ENCODE measurements around the gene SLC38A10. TPM values are rescaled to one million over a fixed set of nuclear protein-coding genes. Genes with fewer than 3 reads are reported as not detected.

SLC38A10 gene
- total RNA-seq, 1 experiment from 2014 or later, result 121 TPM

DNA sequence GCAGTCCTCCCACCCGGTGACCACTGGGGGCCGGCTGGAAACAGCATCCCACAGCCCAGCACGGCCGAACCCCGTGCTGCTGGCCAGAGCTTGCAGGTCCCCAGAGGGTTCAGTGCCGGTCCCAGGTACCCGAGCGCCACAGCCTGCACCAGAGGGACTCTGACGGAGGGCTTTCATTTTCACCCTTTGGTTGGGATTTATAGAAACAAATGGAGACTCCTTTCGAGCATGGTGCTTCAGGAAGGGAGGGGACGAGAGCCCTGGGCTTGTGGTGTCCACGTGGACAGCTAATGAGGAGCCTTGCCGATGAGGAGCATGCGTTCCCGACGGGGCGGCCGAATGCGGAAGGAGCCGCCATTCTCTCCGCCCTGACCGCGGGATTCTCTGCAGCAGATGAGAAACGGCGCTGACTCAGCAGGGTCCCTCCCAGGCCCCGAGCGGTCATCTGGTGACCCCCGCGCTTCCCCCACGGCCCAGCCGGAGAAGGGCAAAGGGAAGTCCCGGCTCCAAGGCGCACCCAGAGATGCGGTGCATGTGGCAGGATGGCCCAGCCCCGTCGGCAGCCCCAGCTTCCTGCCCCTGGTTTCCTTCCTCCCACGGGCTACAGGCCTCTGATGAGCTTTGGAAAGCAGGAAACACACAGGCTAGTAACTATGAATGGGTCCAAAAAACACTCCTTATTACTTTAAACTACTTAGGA, 9.8 kb downstream of the SLC38A10 start:
- CTCF ChIA-PET, result no interaction called here
- intact Hi-C loops (cut with micrococcal nuclease; ENCODE audit: unreplicated experiment), result no loop called here
- Mint-ChIP-seq H3K4me1 (ENCODE audit: low read depth, unreplicated experiment) (no peaks in the 10 kb centered on the region), H3K4me3 (ENCODE audit: low read depth, unreplicated experiment) (no peak overlapping the region), H3K9me3 (ENCODE audit: low read depth, unreplicated experiment) (no peaks in the 10 kb centered on the region), H3K27me3 (ENCODE audit: unreplicated experiment) (no peaks in the 10 kb centered on the region), H3K36me3 (ENCODE audit: insufficient read depth, unreplicated experiment) (peaks cover 33% of the 10 kb centered on the region), H3K27ac (ENCODE audit: unreplicated experiment) (no peak overlapping the region)
- no TSS peak for BruUV-seq (replicated peaks)
- no peak for DNase-seq
- TF ChIP-seq, protein P1, sequence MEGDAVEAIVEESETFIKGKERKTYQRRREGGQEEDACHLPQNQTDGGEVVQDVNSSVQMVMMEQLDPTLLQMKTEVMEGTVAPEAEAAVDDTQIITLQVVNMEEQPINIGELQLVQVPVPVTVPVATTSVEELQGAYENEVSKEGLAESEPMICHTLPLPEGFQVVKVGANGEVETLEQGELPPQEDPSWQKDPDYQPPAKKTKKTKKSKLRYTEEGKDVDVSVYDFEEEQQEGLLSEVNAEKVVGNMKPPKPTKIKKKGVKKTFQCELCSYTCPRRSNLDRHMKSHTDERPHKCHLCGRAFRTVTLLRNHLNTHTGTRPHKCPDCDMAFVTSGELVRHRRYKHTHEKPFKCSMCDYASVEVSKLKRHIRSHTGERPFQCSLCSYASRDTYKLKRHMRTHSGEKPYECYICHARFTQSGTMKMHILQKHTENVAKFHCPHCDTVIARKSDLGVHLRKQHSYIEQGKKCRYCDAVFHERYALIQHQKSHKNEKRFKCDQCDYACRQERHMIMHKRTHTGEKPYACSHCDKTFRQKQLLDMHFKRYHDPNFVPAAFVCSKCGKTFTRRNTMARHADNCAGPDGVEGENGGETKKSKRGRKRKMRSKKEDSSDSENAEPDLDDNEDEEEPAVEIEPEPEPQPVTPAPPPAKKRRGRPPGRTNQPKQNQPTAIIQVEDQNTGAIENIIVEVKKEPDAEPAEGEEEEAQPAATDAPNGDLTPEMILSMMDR (IDR thresholded peaks at IDR 0.05; ENCODE audit: unreplicated experiment), result no peak

DNA sequence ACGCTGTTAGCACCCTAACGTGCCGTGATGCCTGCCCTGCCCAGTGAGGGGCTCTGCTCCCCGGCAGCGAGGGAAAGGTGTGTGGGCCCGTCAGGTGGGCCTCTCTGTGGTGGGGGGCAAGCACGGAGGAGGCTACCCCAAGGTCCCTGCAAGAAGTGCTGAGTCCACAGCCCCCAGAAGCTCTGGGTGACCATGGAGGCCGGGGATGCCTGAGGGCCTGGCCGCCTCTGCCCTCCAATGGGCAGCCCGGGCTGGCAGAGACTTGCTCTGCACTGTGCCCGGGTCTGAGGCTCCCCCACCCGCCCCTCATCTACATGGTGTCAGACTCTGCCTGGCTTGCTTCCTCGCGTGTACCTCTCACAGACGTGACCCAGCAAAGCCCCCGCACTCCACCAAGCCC, 12.2 kb downstream of the SLC38A10 start:
- H3K4me3 Mint-ChIP-seq (ENCODE audit: low read depth, unreplicated experiment), result no peak overlapping the region
- TF ChIP-seq, protein P1 (IDR thresholded peaks at IDR 0.05; ENCODE audit: unreplicated experiment), result no peak
- no peaks in the 10 kb centered on the region for H3K9me3 Mint-ChIP-seq (ENCODE audit: low read depth, unreplicated experiment)
- intact Hi-C loops (cut with micrococcal nuclease; ENCODE audit: unreplicated experiment), result no loop called here
- DNase-seq, result no peak
- no TSS peak for BruUV-seq (replicated peaks)
- H3K27me3 Mint-ChIP-seq (ENCODE audit: unreplicated experiment), result no peaks in the 10 kb centered on the region
- H3K36me3 Mint-ChIP-seq (ENCODE audit: insufficient read depth, unreplicated experiment), result peaks cover 41% of the 10 kb centered on the region
- H3K27ac Mint-ChIP-seq (ENCODE audit: unreplicated experiment), result no peak overlapping the region
- no peaks in the 10 kb centered on the region for H3K4me1 Mint-ChIP-seq (ENCODE audit: low read depth, unreplicated experiment)
- CTCF ChIA-PET, result no interaction called here

DNA sequence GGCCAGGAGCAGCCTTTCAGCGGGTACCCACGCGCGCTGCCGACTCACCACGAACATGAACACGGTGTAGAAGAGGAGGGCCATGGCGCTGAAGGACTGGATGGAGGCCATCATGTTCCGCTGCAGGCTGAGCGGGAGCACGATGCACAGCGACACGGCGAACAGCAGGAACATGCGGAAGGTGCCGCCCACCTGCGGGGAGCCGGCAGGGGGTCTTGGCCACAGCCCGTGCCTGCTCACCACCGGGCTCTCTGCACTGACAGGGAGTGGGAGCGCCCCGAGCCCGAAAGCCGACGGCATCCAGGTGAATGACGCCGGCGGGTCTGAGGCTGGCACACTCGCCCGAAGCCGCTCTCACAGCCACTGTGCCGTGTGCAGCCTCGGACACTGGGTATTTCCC, 13.0 kb downstream of the SLC38A10 start:
- TF ChIP-seq, protein P1 (IDR thresholded peaks at IDR 0.05; ENCODE audit: unreplicated experiment), result no peak
- intact Hi-C loops (cut with micrococcal nuclease; ENCODE audit: unreplicated experiment), result no loop called here
- Mint-ChIP-seq H3K4me1 (ENCODE audit: low read depth, unreplicated experiment) (no peaks in the 10 kb centered on the region), H3K27me3 (ENCODE audit: unreplicated experiment) (no peaks in the 10 kb centered on the region), H3K36me3 (ENCODE audit: insufficient read depth, unreplicated experiment) (peaks cover 46% of the 10 kb centered on the region), H3K4me3 (ENCODE audit: low read depth, unreplicated experiment) (no peak overlapping the region), H3K9me3 (ENCODE audit: low read depth, unreplicated experiment) (no peaks in the 10 kb centered on the region), H3K27ac (ENCODE audit: unreplicated experiment) (no peak overlapping the region)
- CTCF ChIA-PET, result no interaction called here
- no peak for DNase-seq
- no TSS peak for BruUV-seq (replicated peaks)

DNA sequence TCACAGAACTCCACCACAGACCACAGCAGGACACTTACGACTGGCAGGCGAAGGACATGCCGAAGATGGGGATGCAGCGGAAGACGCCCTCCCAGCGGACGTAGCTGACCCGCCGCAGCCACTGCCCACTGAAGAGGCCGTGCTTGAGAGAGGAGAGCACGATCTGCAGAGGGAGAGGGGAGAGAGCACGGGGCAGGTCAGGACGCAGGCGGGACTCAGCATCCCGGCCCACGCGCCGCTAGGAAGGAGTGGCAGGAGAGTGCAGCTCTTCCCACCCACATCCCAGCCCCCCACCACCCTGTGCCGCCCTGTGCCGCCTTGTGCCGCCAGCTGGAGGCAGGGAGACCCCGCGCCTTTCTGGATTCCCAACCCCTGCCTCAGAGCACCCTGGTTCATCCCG, 14.5 kb downstream of the SLC38A10 start:
- BruUV-seq (replicated peaks), result no TSS peak
- intact Hi-C loops (cut with micrococcal nuclease; ENCODE audit: unreplicated experiment), result no loop called here
- Mint-ChIP-seq H3K9me3 (ENCODE audit: low read depth, unreplicated experiment) (no peaks in the 10 kb centered on the region), H3K27ac (ENCODE audit: unreplicated experiment) (no peak overlapping the region), H3K4me3 (ENCODE audit: low read depth, unreplicated experiment) (no peak overlapping the region), H3K27me3 (ENCODE audit: unreplicated experiment) (no peaks in the 10 kb centered on the region), H3K4me1 (ENCODE audit: low read depth, unreplicated experiment) (no peaks in the 10 kb centered on the region), H3K36me3 (ENCODE audit: insufficient read depth, unreplicated experiment) (peaks cover 50% of the 10 kb centered on the region)
- CTCF ChIA-PET, result no interaction called here
- TF ChIP-seq, protein P1 (IDR thresholded peaks at IDR 0.05; ENCODE audit: unreplicated experiment), result no peak
- DNase-seq, result no peak

All from Calu3 (cell line).